Endothelial cell of umbilical vein (primary cell): Measurements from ENCODE around the gene DGKG. TPM values are rescaled to one million over a fixed set of nuclear protein-coding genes. Genes with fewer than 3 reads are reported as not detected.

ENCODE experiments used
- BruUV-seq: library from RNA; stranded (reverse); fragments of 400-500 nt; replicated peaks from 2 replicates; lab custom pipeline; 2021; lab: Mats Ljungman, UMichigan
- CTCF ChIA-PET: fragments of 300-600, 350-600 bp; sonication (Branson Sonifier 250); formaldehyde crosslinking; loops from one replicate; lab custom pipeline; 2021; ENCODE audit warnings: antibody characterized with exemption, inconsistent platforms; lab: Charles Lee
- POLR2A ChIA-PET: fragments of 300-600, 350-600 bp; sonication (Branson Sonifier 250); formaldehyde crosslinking; loops from one replicate; lab custom pipeline; 2021; ENCODE audit warnings: antibody characterized with exemption, inconsistent platforms; lab: Charles Lee
- DNase-seq: peaks from one replicate; pipeline ENCODE4 v3.0.0-alpha.2; 2011; ENCODE audit warnings: low read depth, low spot score
- FAIRE-seq: peaks from 2 replicates; lab custom pipeline; 2011; peaks lifted over from hg19 to GRCh38; lab: Jason Lieb, UNC
- H2AFZ ChIP-seq: 2 replicates; pipeline ENCODE4 v1.6.0; 2012; ENCODE audit warnings: low read depth, low read length, control low read depth, inconsistent platforms
- H3K27ac ChIP-seq: 2 replicates; pipeline ENCODE4 v1.5.1; 2011; ENCODE audit warnings: low read depth, mild to moderate bottlenecking, control low read depth, low read length, moderate library complexity; ENCODE audit not compliant: insufficient read depth
- H3K27me3 ChIP-seq, 2 experiments: 2 replicates each; pipeline versions ENCODE4 v1.6.0 to v1.6.1; 2011; ENCODE audit warnings: low read length in 2 of 2, mixed read lengths in 1 of 2; ENCODE audit not compliant: control insufficient read depth in 2 of 2, insufficient read depth in 2 of 2
- H3K36me3 ChIP-seq, 2 experiments: 2 replicates in 1 of 2; 3 replicates in 1 of 2; pipeline ENCODE4 v1.5.1; 2011; ENCODE audit warnings: low read length in 2 of 2, mild to moderate bottlenecking in 1 of 2, moderate library complexity in 1 of 2; ENCODE audit not compliant: control insufficient read depth in 2 of 2, insufficient read depth in 2 of 2; ENCODE audit errors: extremely low read depth in 1 of 2
- H3K4me1 ChIP-seq: 3 replicates; pipeline ENCODE4 v1.5.1; 2011; ENCODE audit warnings: mild to moderate bottlenecking, low read length; ENCODE audit not compliant: control insufficient read depth, insufficient read depth; ENCODE audit errors: extremely low read depth
- H3K4me2 ChIP-seq: 2 replicates; pipeline ENCODE4 v1.6.1; 2011; ENCODE audit warnings: low read length, control low read depth, mixed read lengths; ENCODE audit not compliant: insufficient read depth
- H3K4me3 ChIP-seq, 3 experiments: fragments of 200-600 bp in 1 of 3; sonication (generic), shearing (Covaris generic) in 1 of 3; replicated peaks in 1 of 3; 2 replicates each; pipeline ENCODE4 v1.5.1; 2011 to 2016; ENCODE audit warnings: control low read depth in 3 of 3, low read length in 3 of 3, mild to moderate bottlenecking in 2 of 3, inconsistent platforms in 1 of 3, low read depth in 1 of 3, moderate library complexity in 1 of 3; ENCODE audit not compliant: insufficient read depth in 1 of 3
- H3K79me2 ChIP-seq: 2 replicates; pipeline ENCODE4 v1.6.0; 2012; ENCODE audit warnings: low read length, inconsistent platforms; ENCODE audit not compliant: control insufficient read depth, insufficient read depth
- H3K9ac ChIP-seq: replicated peaks from 2 replicates; pipeline ENCODE3; 2011; ENCODE audit warnings: low read length, control low read depth; ENCODE audit not compliant: insufficient read depth; ENCODE audit errors: extremely low read depth
- H3K9me1 ChIP-seq: replicated peaks from 3 replicates; pipeline ENCODE4 v1.6.0; 2011; ENCODE audit warnings: mild to moderate bottlenecking, low read length; ENCODE audit not compliant: control insufficient read depth, insufficient read depth; ENCODE audit errors: extremely low read depth
- H3K9me3 ChIP-seq: replicated peaks from 2 replicates; pipeline ENCODE4 v1.5.1; 2012; ENCODE audit warnings: low read length, inconsistent platforms; ENCODE audit not compliant: control insufficient read depth, insufficient read depth
- H4K20me1 ChIP-seq: replicated peaks from 2 replicates; pipeline ENCODE3; 2011; ENCODE audit warnings: mild to moderate bottlenecking, low read length; ENCODE audit not compliant: control insufficient read depth, insufficient read depth; ENCODE audit errors: extremely low read depth
- EZH2 ChIP-seq: IDR thresholded peaks from 2 replicates; pipeline ENCODE4 v1.6.1; 2012; ENCODE audit warnings: borderline replicate concordance, low read depth, mild to moderate bottlenecking, moderate library complexity, low read length, inconsistent platforms; ENCODE audit not compliant: severe bottlenecking
- FOS ChIP-seq: IDR thresholded peaks from 2 replicates; pipeline ENCODE4 v1.6.1; 2011; ENCODE audit warnings: mild to moderate bottlenecking, low read length, moderate library complexity, borderline replicate concordance; ENCODE audit not compliant: insufficient read depth
- GATA2 ChIP-seq: IDR thresholded peaks from 2 replicates; pipeline ENCODE4 v1.7.0; 2011; ENCODE audit warnings: low read depth, mild to moderate bottlenecking, moderate library complexity, mixed read lengths, low read length; ENCODE audit not compliant: insufficient read length, insufficient read depth
- JUN ChIP-seq: IDR thresholded peaks from 2 replicates; pipeline ENCODE4 v1.6.1; 2011; ENCODE audit warnings: borderline replicate concordance, low read depth; ENCODE audit not compliant: insufficient read length, insufficient read depth
- MYC ChIP-seq: IDR thresholded peaks from one replicate; pipeline ENCODE4 v1.6.1; 2011; ENCODE audit warnings: mild to moderate bottlenecking, low read depth, low read length
- POLR2A ChIP-seq: IDR thresholded peaks from 2 replicates; pipeline ENCODE4 v1.6.1; 2012; ENCODE audit warnings: low read depth, mild to moderate bottlenecking, control low read depth, low read length
- POLR2AphosphoS5 ChIP-seq: IDR thresholded peaks from 2 replicates; pipeline ENCODE4 v1.6.1; 2012; ENCODE audit warnings: low read depth, mild to moderate bottlenecking, control low read depth, low read length, moderate library complexity; ENCODE audit not compliant: insufficient read depth
- dilution Hi-C: fragments of 300-500 bp; cut with MboI; formaldehyde crosslinking; loops from one replicate; pipeline ENCODE4 v1.15.0; 2019; ENCODE audit warnings: low sequenced_read_pairs; ENCODE audit not compliant: extremely low pct_ligation_motif_present
- intact Hi-C: fragments of 100-400 bp; cut with micrococcal nuclease; formaldehyde crosslinking; loops from one replicate; pipeline ENCODE4 v1.10.0; 2022
- polyA plus RNA-seq, 4 experiments: library from polyadenylated mRNA; depleted of rRNA in 3 of 4; stranded (reverse) in 3 of 4; unstranded in 1 of 4; fragments of >200 nt; gene quantifications; 2 replicates each; pipeline versions ENCODE4 v1.2.1 to v1.2.3, GENCODE V29; 2011 to 2012; ENCODE audit warnings: missing spikeins in 1 of 4
- total RNA-seq: library from RNA; stranded (reverse); gene quantifications from 2 replicates; pipeline ENCODE4 v1.2.3, GENCODE V29; 2021
- TF ChIP-seq, protein P1 (sequence below), 2 donors: IDR thresholded peaks; 1 replicate in 1 of 2; 2 replicates in 1 of 2; pipeline ENCODE4 v1.5.1; 2011; ENCODE audit warnings: low read length in 2 of 2, mild to moderate bottlenecking in 2 of 2, moderate library complexity in 2 of 2, control low read depth in 1 of 2, inconsistent platforms in 1 of 2, low read depth in 1 of 2; ENCODE audit not compliant: insufficient read depth in 1 of 2; ENCODE audit errors: extremely low read depth in 1 of 2
- TF ChIP-seq, protein P2 (sequence below): IDR thresholded peaks from 2 replicates; pipeline ENCODE4 v1.6.1; 2011; ENCODE audit not compliant: insufficient read depth, insufficient read length

Gene DGKG
- total and polyA plus RNA-seq, 2 donors (not counting 3 experiments of a cell fraction or from before 2014, with no cell fraction given) = not detected

DNA sequence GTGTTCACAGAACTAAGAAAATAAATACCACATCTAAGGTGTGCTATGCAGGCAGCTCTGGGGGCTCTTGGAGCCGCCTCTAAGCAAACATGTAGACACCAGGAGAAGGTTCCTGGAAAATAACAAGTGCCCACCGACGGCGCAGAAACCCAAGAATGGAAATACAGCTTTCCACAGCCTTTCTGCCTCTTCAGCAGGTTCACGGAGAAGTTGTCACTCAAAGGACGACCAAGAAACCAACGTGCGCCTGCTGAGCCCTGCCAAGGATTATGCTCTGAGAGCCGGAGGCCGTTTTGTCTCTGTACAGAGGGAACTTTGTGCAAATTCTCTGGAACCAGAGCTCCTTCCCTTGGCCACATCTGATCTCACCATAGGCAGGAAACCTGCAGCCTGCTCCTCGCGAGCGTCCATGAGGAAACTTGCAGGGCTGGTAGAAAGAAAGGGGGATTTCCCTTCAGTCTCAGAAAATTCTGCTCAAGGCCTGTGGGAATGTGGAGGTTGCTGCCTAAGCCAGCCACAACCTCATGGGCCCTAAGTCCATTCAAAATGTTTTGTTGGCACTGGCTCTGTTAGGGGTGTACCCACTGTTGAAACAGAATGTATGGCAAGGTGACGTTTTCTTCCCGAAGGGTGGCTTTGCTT, 212.6 kb downstream of the DGKG start:
- Histone ChIP-seq H3K4me3 (no peak overlapping the region), H3K79me2 (no peaks in the 10 kb centered on the region), H3K9me3 (no peaks in the 10 kb centered on the region), H3K9me1 (no peaks in the 10 kb centered on the region), H3K36me3 (no peaks in the 10 kb centered on the region), H3K4me1 (no peaks in the 10 kb centered on the region), H4K20me1 (no peaks in the 10 kb centered on the region), H3K9ac (no peak overlapping the region), H3K27ac (no peak overlapping the region), H2AFZ (no peak overlapping the region), H3K27me3 (no peaks in the 10 kb centered on the region), H3K4me2 (no peak overlapping the region)
- intact Hi-C loops = no loop called here
- ChIA-PET POLR2A (no interaction called here), CTCF (no interaction called here)
- FAIRE-seq = no peak
- TF ChIP-seq GATA2 = no peak
- no peak for TF ChIP-seq FOS
- TF ChIP-seq MYC = no peak
- TF ChIP-seq EZH2 = no peak
- TF ChIP-seq, protein P1, sequence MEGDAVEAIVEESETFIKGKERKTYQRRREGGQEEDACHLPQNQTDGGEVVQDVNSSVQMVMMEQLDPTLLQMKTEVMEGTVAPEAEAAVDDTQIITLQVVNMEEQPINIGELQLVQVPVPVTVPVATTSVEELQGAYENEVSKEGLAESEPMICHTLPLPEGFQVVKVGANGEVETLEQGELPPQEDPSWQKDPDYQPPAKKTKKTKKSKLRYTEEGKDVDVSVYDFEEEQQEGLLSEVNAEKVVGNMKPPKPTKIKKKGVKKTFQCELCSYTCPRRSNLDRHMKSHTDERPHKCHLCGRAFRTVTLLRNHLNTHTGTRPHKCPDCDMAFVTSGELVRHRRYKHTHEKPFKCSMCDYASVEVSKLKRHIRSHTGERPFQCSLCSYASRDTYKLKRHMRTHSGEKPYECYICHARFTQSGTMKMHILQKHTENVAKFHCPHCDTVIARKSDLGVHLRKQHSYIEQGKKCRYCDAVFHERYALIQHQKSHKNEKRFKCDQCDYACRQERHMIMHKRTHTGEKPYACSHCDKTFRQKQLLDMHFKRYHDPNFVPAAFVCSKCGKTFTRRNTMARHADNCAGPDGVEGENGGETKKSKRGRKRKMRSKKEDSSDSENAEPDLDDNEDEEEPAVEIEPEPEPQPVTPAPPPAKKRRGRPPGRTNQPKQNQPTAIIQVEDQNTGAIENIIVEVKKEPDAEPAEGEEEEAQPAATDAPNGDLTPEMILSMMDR (IDR thresholded peaks at IDR 0.05; ENCODE audit: extremely low read depth in 1 of 2, insufficient read depth in 1 of 2, low read depth in 1 of 2, low read length in 2 of 2) = no peak
- TF ChIP-seq JUN = no peak
- no peak for TF ChIP-seq POLR2A
- no peak for TF ChIP-seq POLR2AphosphoS5
- TF ChIP-seq, protein P2, sequence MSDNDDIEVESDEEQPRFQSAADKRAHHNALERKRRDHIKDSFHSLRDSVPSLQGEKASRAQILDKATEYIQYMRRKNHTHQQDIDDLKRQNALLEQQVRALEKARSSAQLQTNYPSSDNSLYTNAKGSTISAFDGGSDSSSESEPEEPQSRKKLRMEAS = no peak
- no peak for DNase-seq
- no TSS peak for BruUV-seq
- dilution Hi-C loops = no loop called here
